Hypothalamus (tissue), 51 donors: ENCODE data around the gene COL27A1.

Source experiments
- DNase-seq, 51 donors: peaks; one replicate each; lab custom pipeline; 2025; lab: John Stamatoyannopoulos, UW

COL27A1 gene

GRCh38 chr9:114218264-114219120 lies 63.2 kb downstream of the COL27A1 start:
- DNase-seq: no peak

- no peak for DNase-seq
These were observed 64.8 kb downstream of the COL27A1 start for GRCh38 chr9:114220061-114220541.

GRCh38 chr9:114221706-114222465 lies 66.5 kb downstream of the COL27A1 start:
- DNase-seq: no peak

- no peak for DNase-seq
These were observed 68.4 kb downstream of the COL27A1 start for GRCh38 chr9:114223564-114224246.

GRCh38 chr9:114224247-114224610 lies 68.9 kb downstream of the COL27A1 start:
- no peak for DNase-seq

- DNase-seq: peak in 11 of 51 donors; percentile 7 to 50 (median 18)
These were observed 70.3 kb downstream of the COL27A1 start for GRCh38 chr9:114225561-114226212.

- DNase-seq: no peak
These were observed 71.1 kb downstream of the COL27A1 start for GRCh38 chr9:114226246-114227055.

- DNase-seq: peak in 2 of 51 donors; percentile 7 to 15
These were observed 72.1 kb downstream of the COL27A1 start for GRCh38 chr9:114227288-114228015.

- DNase-seq: no peak
These were observed 72.9 kb downstream of the COL27A1 start for GRCh38 chr9:114228016-114228808.

GRCh38 chr9:114229295-114229694 lies 74.0 kb downstream of the COL27A1 start:
- DNase-seq: peak in 12 of 51 donors; percentile 2 to 58 (median 19)

GRCh38 chr9:114230068-114230467 lies 74.7 kb downstream of the COL27A1 start:
- no peak for DNase-seq

- no peak for DNase-seq
These were observed 75.9 kb downstream of the COL27A1 start for GRCh38 chr9:114231273-114231672.

- DNase-seq: no peak
These were observed 76.5 kb downstream of the COL27A1 start for GRCh38 chr9:114231719-114232449.

GRCh38 chr9:114233491-114234185 lies 78.3 kb downstream of the COL27A1 start:
- peak in 1 of 51 donors; percentile 3 for DNase-seq

GRCh38 chr9:114235033-114235661 lies 79.8 kb downstream of the COL27A1 start:
- DNase-seq: peak in 2 of 51 donors; percentile 20 to 39
